ENCODE data around the gene FKRP. TPM values are rescaled to one million over a fixed set of nuclear protein-coding genes. Genes with fewer than 3 reads are reported as not detected.
"Not testable (repeated sequence)": the region's sequence is repeated elsewhere in the genome, so short reads cannot be mapped to it uniquely, and the experiment has no call there.

FKRP gene, protein sequence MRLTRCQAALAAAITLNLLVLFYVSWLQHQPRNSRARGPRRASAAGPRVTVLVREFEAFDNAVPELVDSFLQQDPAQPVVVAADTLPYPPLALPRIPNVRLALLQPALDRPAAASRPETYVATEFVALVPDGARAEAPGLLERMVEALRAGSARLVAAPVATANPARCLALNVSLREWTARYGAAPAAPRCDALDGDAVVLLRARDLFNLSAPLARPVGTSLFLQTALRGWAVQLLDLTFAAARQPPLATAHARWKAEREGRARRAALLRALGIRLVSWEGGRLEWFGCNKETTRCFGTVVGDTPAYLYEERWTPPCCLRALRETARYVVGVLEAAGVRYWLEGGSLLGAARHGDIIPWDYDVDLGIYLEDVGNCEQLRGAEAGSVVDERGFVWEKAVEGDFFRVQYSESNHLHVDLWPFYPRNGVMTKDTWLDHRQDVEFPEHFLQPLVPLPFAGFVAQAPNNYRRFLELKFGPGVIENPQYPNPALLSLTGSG
- total RNA-seq: 22.5 and 35.5 TPM in 2 replicates

DNA sequence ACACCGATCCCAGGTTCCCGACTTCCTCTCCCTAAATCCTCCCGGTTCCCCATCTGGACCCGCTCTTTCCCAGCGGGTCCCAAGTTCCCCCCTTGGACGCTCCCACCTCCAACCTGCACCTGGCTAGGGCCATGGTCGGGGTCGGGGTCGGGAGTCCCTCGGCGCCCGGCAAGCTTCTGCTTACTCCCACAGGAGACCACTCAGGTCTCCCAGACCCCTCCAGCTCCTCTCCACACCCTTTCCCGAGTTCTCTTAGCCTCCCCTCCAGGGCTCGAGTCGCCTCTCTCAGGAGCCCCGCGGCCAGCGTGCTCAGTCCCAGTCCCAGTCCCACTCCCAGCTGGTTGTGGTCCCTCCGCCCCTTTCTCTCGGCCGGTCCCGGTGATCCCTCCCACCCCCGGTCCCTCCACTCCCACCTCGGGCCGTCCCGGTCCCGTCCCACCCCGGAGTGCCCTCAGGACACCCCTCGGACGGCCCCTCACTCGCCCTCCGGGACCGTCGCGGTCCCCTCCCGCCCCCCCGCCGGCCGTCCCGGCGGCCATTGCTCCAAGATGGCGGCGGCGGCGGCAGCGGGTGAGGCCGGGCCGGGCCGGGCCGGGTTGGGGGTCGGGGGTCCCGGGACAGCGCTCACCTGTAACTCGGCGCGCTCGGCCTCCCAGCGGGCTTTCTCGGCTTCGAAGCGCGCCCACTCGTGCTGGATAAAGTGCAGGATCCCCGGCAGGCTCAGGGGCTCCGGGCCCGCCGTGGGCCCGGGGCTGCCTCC is at the start of gene FKRP:
FKRP (plus strand) TSS at position 537 of the 760 bp plus-strand sequence. CDS start 9,394 bp downstream, outside the sequence.
- no peak for DNase-seq (ENCODE audit: extremely low read depth, low read depth, low spot score)

DNA sequence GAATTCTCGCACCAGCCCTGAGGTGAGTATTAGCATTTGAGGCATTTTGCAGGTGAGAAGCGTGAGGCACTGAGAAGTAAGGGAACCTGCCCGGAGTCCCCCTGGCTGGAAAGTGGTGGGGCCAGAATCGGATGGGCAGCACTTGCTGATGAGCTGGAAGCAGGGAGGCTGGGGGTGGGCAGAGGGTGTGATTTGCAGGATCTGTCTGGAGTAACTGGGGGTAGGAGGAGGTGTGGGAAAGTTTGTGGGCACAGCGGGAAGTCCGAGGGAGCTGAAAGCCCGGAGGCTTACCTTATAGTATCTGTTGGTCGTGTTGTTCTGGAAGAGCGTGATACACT is 49.0 kb upstream of the FKRP start:
- no peak for DNase-seq (ENCODE audit: extremely low read depth, low read depth, low spot score)

DNA sequence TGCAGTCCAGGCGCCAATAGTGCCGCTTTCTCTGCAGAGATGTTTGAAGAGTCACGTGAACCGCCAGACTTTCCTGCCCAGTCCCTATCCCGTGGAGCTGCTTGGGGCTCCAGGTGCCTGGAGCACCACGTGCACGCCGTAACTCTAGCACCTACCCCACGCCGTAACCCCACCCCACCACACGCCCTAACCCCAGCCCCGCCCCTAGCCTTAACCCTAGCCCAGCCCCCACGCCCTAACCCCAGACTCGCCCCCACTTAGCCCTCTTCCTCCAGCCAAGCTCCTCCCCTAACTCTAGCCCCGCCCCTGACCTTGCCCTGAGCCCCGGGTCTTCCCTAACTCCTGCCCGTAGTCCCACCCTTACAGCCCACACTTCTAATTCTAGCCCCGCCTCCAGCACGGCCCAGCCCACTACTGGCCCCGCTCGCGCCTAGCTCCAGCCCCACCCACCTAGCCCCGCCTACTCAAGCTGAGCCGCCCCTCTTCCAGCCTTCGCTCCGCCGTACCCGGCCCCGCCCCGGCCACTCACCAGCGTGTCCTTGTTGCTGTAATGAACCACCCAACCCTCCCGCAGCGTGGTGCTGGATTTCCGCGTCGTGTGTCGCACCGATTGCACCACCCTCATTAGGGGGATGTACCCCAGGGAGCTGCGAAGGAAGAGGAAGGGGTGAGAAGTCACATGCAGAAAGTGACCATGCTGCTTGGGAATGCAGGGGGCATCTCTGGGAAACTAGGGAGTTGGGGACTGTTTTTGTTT is 48.5 kb upstream of the FKRP start:
- DNase-seq (ENCODE audit: extremely low read depth, low read depth, low spot score): no peak

DNA sequence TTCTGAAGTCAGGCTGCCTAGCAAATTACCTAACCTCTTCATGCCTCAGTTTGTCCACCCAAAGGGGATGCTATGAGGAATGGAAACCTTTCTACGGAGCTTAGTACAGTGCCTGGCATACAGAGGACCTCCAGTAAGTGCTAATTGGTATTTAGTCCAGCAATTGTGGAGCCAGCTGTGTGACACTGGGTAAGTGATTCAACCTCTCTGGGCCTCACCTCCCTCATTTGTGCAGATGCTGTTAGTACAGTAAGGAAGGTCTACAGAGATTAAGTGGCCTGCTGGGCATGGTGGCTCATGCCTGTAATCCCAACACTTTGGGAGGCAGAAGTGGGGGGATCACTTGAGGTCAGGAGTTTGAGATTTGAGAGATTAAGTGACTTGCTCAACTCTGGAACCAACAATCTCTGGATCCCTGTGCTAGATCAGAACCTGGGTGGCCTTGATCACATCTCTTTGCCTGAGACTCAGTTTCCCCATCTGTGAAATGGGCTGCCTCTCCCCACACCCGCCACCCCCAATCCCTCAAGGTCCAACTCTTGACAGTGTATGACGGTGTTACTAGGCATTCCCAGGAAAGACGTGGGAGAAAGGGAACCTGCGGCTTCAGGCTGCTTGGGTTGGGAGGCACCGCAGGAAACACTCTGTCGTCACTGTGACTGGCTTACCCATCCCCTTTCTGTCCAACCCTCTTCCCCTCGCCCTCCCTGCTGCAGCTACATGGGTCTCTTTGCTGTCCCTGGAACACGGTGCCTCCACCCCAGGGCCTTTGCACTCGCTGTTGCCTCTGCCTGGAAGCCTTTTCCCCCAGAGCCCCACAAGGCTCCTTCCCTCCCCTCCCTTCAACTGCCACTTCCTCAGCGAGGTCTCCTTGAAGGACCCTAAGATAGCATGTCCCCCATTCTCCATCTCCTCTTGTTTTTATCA is 47.2 kb upstream of the FKRP start:
- DNase-seq (ENCODE audit: extremely low read depth, low read depth, low spot score): no peak

DNA sequence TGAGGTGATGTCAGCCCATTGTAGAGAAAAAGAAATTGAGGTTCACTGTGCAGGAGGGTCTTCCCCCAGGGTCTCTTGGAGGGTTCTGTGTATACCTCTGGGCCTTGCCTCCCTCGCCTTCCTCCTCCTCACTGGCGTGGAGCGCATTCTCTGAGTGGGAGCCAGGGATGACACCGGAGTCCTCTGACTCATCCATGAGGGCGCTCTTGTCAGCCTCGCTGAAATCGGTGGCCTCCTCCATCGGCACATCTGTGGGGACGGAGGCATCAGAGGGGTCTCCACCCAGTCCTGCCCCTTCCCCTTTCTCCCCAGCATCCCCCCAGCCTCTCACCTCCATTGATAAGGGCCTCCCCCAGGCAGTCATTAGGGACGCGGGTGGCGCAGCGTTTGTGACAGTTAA is 45.2 kb upstream of the FKRP start:
- DNase-seq (ENCODE audit: extremely low read depth, low read depth, low spot score): no peak

DNA sequence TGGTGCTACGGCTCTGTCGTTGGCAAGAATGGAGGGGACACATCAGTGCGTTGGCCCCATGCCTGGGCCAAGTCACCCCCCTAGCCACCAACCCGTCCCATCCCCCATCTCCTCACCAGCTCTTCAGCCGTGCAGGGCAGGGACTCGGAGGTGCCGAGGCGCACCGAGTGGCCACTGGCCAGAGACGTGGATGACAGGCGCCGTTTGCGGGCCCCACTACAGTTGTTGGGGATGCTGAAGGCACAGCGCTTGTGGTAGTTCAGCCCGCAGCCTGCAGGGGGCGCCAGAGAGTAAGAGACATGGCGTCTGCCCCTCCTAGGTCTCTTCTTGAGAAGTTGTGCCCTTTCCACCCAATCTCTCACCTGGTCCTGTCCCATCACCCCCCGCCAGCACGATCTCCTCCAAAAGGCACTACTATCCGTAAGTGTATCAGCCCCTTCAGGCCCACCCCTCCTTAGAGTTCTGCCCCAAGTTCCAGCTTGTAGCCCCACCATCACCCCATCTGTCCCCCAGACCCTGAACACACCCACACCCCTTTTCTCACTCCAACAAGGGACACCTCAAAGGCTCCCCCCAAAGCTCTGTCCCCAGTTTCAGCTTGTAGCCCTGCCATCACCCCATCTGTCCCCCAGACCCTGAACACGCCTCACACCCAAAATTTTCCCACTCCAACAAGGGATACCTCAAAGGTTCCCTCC is 41.3 kb upstream of the FKRP start:
- no peak for DNase-seq (ENCODE audit: extremely low read depth, low read depth, low spot score)

DNA sequence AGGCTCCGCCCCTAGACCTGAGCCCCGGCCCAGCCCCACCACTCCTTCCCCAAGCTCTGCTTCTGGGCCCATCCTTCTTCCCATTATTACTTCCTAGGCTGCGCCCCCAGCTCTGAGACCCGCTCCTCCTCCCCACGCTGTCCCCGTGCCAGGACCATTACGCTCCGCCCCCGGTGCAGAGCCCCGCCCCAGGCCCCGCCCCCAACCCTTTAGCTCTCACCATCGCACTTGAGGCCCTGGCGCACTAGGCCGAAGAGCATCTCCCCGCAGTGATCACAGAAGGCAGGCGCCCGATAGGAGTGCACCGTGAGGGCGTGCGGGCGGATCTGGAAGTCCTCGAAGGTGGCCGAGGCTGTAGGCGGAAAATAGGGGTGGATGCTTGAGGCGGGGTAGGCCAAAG is 35.2 kb upstream of the FKRP start:
- no peak for DNase-seq (ENCODE audit: extremely low read depth, low read depth, low spot score)

DNA sequence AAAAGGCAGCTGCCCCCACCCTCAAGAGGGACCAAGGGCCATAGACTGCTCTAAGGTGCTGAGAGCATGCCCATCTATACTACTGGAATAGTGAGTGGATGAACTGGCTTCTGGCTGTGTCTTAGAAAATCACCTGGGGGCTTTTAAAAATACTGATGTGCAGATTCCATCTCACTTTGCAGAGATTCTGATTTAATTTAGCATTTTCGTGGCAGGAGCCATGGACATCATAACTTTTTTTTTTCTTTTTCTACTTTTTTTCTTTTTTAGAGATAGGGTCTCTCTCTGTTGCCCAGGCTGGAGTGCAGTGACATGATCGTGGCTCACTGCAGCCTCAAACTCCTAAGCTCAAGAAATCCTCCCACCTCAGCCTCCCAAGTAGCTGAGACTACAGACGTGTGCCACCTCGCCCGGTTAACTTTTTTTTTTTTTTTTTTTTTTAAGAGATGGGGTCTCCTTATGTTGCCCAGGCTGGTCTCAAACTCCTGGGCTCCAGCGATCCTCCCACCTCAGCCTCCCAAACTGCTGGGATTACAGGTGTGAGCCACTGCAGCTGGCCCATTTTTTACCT is 33.0 kb upstream of the FKRP start:
- DNase-seq (ENCODE audit: extremely low read depth, low read depth, low spot score): not testable (repeated sequence)

DNA sequence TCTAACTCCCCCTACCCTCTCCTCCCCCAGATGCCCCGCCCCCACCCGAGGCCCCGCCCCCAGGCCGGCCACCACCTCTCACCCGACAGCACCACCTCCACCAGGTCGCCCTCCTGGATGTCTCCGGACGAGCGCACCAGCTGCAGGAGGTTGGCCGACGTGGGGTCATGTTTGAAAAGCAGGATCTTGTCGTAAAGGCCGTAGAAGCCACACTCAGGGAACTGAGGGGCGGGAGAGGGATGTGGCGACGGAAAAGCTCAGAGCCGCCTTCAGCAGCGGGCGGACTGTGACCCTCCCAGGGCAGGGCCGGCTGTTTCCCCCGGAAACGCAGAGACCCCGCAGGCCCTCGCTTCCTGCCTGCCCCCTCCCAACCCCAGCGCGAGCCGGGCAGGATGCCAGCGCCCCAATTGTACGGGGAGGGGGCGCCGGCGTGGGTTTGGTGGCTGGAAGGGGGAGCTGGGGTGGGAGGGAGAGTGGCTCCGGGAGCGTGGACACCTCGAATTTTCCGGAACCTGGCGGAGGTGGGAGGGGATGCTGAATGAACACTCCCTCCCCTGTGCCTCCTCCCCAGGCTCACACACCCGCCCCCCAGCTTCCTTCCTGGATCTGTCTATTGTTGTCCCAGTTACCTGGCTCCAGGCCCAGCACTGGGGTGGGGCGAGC is 31.9 kb upstream of the FKRP start:
- no peak for DNase-seq (ENCODE audit: extremely low read depth, low read depth, low spot score)

DNA sequence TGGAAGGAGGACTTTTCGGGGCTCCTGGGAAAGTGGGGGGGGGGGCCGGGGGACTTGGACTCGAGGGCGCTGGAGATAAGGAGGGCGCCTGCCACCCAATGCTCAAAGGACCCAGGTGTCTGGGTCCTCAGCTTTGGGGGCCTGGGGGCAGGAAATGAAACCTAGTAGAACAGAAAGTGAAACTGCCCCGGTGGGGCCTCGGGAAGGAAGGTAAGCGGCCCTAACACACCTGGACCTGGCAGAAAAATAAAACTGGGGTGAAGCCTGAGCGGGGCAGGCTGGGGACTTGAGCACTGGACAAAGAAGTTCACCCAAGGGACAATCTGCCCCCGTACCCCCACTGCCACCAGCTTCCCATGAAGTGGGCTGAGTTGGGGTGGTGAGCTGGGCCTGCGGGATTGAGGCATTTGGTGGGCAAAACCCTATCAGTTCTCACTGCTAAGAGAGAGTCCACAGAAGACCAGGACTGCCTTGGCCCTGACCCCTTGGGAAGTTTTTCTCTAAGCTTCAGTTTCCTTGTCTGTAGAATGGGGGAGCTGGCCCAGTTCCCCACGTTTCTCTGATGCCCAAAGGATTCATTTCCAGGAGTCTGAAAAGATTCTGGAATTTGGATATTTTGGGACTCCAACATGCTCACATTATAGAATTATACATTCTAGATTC is 31.3 kb upstream of the FKRP start:
- DNase-seq (ENCODE audit: extremely low read depth, low read depth, low spot score): no peak

DNA sequence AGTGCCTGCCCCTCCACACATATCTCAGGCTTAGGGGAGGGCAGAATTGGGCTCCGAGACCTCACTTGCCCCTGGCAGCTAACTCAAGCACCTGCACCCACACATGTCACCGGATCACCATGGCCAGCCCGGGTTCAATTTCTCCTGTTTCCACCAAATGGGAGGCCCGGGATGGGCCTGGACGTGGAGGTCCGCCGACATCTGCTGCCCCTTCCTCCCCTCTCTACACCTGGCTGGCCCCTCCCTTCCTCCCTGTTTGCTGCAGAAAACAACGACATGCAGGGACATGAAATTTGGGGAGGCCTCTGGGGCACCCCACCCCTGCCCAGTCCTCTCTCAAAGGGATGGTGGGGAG is 30.3 kb upstream of the FKRP start:
- no peak for DNase-seq (ENCODE audit: extremely low read depth, low read depth, low spot score)

DNA sequence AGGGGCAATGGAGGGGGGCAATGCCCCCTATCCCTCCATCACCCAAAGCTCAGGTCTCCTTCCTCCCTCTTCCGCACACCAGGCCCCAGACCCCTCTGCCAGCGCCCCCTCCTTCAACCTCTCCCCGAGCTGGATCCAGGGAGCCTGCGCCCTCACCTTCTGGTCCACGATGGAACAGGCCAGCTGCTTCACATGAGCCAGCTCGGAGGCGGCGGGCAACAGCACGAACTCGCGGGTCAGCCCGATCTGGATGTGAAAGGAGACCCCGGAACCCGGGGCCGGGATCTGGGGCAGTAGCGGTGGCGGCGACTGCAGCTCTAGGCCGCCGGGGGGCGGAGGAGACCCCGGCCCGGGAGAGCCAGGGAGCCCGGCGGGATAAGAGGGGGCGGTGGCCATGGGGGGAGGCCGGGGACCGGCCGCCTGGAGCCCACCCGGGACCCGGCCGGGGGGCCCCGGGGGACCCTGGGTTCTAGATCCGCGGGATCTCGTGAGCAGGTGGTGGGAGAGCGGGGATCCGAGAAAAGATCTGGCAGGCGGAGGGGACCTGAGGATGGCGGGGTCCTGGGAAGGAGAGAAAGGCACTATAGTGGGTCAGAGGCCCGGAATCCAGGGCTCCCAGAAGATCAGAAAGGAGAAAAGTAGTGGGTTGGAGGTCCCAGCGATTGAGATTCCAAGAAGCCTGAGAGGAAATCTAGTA is 29.7 kb upstream of the FKRP start:
- DNase-seq (ENCODE audit: extremely low read depth, low read depth, low spot score): no peak

DNA sequence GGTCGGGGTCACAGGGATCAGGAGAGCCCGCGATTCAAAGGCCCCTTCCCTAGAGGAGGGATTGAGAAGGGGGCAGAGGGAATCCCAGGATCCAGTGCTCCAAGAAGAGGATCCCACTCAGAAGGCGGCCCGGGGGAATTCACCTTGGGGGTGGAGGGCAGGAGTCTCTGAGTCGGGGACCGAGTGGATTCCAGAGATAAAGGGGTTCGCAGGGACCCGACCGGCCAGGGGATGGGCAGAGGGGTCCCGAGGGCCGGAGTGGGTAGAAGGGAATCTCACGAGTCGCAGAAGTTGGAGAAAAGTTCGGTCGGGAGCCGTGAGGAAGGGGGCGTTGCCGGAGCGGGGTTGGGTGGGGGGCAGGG is 29.2 kb upstream of the FKRP start:
- no peak for DNase-seq (ENCODE audit: extremely low read depth, low read depth, low spot score)

DNA sequence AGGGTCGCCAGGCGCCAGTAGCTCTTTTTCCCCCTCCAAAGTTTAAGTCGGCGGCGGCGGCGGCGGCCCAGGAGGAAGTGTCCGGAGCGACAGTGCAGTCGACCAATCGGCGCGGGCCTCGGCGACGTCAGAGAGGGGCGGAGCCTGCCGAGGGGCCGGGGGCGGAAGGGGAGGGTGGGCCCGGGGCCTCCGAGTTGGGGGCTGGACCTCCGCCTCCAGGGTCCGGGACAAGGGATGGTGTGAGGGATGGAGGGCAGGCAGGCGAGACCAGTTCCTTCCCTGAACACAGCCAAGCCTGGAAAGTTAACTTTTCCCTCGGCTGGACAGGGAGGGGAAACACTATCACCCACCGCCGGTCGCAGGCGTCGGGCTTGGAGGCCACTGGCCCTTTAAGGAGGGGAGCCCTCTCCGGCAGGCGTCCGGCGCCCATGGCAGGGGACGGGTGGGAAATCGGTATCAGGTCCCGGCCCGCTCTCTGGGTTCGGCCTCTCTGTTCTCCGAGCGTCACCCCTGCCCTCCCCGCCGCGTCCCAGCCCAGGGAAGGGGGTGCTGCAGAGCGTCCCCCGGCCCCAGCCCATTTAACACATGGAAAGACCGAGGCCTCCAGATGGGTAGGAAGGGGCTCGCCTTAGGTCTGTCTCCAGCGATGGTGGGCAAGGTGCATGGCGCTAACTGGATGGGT is 28.7 kb upstream of the FKRP start, which contains the start of gene PRKD2:
PRKD2 (minus strand) TSS at position 81 of the 682 bp plus-strand sequence. CDS start 744 bp downstream, outside the sequence.
- no peak for DNase-seq (ENCODE audit: extremely low read depth, low read depth, low spot score)

DNA sequence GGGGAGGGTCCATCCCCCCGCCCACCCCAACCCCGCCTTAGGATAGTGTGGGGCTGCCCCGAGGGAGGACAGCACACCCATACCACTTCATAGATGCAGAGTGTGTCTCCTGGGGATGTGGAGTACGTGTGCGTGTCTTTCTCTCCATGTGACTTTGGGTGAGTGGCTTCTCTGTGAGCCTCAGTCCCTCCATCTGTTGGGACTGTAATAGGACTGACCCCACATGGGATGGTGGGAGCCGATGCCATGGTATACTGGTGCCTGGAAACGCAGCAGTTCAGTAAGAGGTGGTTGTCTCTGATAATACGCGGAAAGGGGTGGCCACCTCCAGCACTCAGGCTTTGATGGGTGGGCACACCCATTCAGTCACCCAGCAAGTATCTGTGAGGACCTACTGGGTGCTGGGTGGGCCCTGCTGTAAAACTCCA is 28.1 kb upstream of the FKRP start:
- DNase-seq (ENCODE audit: extremely low read depth, low read depth, low spot score): no peak

DNA sequence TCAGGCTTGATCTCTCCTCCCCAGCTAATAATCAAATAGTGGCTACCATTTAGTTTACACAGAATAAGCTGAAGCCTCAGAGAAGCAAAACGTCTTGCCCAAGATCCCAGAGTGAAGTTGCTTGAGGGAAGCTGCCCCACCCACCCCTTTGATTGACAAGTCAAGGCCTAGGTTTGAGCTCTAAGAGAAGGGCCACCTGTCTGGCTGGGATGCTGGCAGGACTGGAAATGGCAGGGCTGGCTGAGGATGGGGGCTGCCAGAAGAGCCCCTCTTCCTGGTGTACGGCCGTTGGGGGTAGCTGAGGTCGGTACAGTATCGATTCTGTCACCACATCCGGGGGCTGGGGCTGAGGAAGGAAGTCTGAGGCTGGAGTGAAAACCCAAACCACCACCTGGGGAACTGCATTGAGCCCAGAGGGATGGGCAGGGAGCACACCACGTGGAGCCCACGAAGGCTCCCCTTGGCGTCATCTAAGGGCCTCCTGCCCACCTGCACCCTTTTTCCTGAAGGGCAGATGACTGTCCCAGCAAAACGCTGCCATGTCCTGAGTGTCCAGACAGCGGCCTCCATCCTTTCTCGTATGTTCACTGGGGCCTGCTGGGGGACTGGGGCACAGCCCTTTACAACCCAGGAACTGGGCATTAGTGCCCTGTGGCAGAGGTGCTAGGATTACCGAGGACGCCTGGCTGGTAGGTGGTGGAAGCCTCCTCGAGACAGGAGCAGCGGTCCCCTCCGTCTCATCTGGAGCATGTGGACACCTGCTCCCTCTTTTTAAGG is 27.5 kb upstream of the FKRP start:
- DNase-seq (ENCODE audit: extremely low read depth, low read depth, low spot score): no peak

Measured in glomerular endothelial cell (primary cell).